ENCODE results near the gene CFAP221.
"Not testable (repeated sequence)": the region's sequence is repeated elsewhere in the genome, so short reads cannot be mapped to it uniquely, and the experiment has no call there.

CFAP221 gene

GRCh38 chr2:119606674-119607073, 62.4 kb downstream of the CFAP221 start:
- DNase-seq = no peak
- no peaks in the 10 kb centered on the region for H3K9me3 Mint-ChIP-seq
- peaks cover 51% of the 10 kb centered on the region for H3K27me3 Mint-ChIP-seq (ENCODE audit: low read depth, poor library complexity)
- H3K4me1 Mint-ChIP-seq = no peaks in the 10 kb centered on the region
- no peak for TF ChIP-seq CTCF (IDR thresholded peaks at IDR 0.05)
- no peaks in the 10 kb centered on the region for H3K36me3 Mint-ChIP-seq (ENCODE audit: low read depth)
- no peak overlapping the region for H3K27ac Mint-ChIP-seq
- H3K4me3 Mint-ChIP-seq = no peak overlapping the region

DNA sequence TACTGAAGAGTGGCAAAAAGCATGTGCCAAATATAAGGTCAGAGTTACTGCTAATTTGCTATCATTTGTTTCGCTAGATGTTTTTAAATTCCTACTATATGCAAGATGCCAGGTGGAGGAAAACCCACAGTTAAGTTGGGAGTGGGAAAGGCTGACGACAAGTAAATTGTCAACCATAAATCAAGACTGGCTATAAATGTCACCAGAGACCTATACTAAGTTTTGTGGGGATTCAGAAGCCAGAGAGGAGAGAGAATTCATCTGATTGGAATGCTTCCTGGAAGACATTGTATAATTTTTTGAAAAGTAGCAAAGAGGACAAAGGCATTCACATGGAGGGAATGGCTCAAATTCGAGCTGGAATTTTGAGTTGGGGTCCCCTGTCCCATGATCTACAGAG, 64.3 kb downstream of the CFAP221 start:
- Mint-ChIP-seq H3K36me3 (ENCODE audit: low read depth) (no peaks in the 10 kb centered on the region), H3K27ac (no peak overlapping the region), H3K4me1 (no peaks in the 10 kb centered on the region), H3K4me3 (no peak overlapping the region), H3K27me3 (ENCODE audit: low read depth, poor library complexity) (peaks cover 54% of the 10 kb centered on the region), H3K9me3 (peaks cover 13% of the 10 kb centered on the region)
- no peak for DNase-seq
- no peak for TF ChIP-seq CTCF (IDR thresholded peaks at IDR 0.05)

GRCh38 chr2:119609337-119609736, 65.1 kb downstream of the CFAP221 start:
- Mint-ChIP-seq H3K4me1 (no peaks in the 10 kb centered on the region), H3K4me3 (no peak overlapping the region), H3K27me3 (ENCODE audit: low read depth, poor library complexity) (peaks cover 50% of the 10 kb centered on the region), H3K9me3 (peaks cover 21% of the 10 kb centered on the region), H3K36me3 (ENCODE audit: low read depth) (peaks cover 6% of the 10 kb centered on the region), H3K27ac (no peak overlapping the region)
- no peak for DNase-seq
- TF ChIP-seq CTCF (IDR thresholded peaks at IDR 0.05) = no peak

GRCh38 chr2:119614140-119614539, 69.9 kb downstream of the CFAP221 start:
- Mint-ChIP-seq H3K27me3 (ENCODE audit: low read depth, poor library complexity) (peaks cover 21% of the 10 kb centered on the region), H3K9me3 (peaks cover 44% of the 10 kb centered on the region), H3K36me3 (ENCODE audit: low read depth) (peaks cover 11% of the 10 kb centered on the region)
- H3K4me1 Mint-ChIP-seq, H3K4me3 Mint-ChIP-seq, DNase-seq, H3K27ac Mint-ChIP-seq: not testable (repeated sequence)

- Mint-ChIP-seq H3K9me3 (peaks cover 48% of the 10 kb centered on the region), H3K4me3 (no peak overlapping the region), H3K36me3 (ENCODE audit: low read depth) (peaks cover 11% of the 10 kb centered on the region), H3K27ac (no peak overlapping the region), H3K27me3 (ENCODE audit: low read depth, poor library complexity) (peaks cover 20% of the 10 kb centered on the region), H3K4me1 (no peaks in the 10 kb centered on the region)
- no peak for TF ChIP-seq CTCF (IDR thresholded peaks at IDR 0.05)
- DNase-seq = no peak
These were observed 72.2 kb downstream of the CFAP221 start for GRCh38 chr2:119616421-119616820.

DNA sequence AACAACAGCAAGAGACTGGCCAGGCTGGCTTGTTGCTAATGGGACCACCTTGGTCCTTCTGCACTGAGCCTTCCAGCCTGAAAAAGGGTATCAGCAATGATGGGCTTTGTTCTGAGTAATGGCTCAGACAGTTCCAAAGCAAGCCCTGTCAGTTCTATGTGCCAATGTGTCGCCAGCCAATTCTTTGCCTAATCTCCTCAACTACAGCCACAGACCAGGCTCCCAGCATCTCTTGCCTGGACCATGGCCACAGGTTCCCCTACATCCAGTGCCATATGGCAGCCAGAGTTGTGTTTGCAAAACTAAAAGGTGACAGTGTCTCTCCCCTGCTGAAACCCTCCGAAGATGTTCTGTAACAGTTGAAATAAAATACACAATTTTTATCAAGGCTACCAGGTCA, 73.2 kb downstream of the CFAP221 start:
- no peak for DNase-seq
- Mint-ChIP-seq H3K27ac (no peak overlapping the region), H3K9me3 (peaks cover 43% of the 10 kb centered on the region), H3K4me1 (no peaks in the 10 kb centered on the region), H3K36me3 (ENCODE audit: low read depth) (peaks cover 11% of the 10 kb centered on the region), H3K4me3 (no peak overlapping the region), H3K27me3 (ENCODE audit: low read depth, poor library complexity) (peaks cover 14% of the 10 kb centered on the region)
- TF ChIP-seq CTCF (IDR thresholded peaks at IDR 0.05) = no peak

- peaks cover 44% of the 10 kb centered on the region for H3K9me3 Mint-ChIP-seq
- H3K27me3 Mint-ChIP-seq (ENCODE audit: low read depth, poor library complexity); H3K4me3 Mint-ChIP-seq; H3K27ac Mint-ChIP-seq; DNase-seq; H3K4me1 Mint-ChIP-seq: not testable (repeated sequence)
- H3K36me3 Mint-ChIP-seq (ENCODE audit: low read depth) = peaks cover 11% of the 10 kb centered on the region
These were observed 74.5 kb downstream of the CFAP221 start for GRCh38 chr2:119618725-119619124.
